ENCODE results near the gene MESD.

GRCh38 chr15:80926126-80926525 is 63.5 kb downstream of the MESD start:
- TF ChIP-seq CTCF (conservative IDR thresholded peaks at IDR 0.05; ENCODE audit: low read depth, low read length): no peak
- no peak for TF ChIP-seq EZH2 (IDR thresholded peaks at IDR 0.05; ENCODE audit: low read length, unreplicated experiment)

Data from PC-3 (cell line).